GM18519 (cell line): ENCODE results near the gene RSU1.

Experiments
- ATAC-seq: cut with Tn5 transposase; IDR thresholded peaks from one replicate; pipeline ENCODE4 v1.9.1; 2021; ENCODE audit warnings: mild to moderate bottlenecking, moderate library complexity; ENCODE audit not compliant: unreplicated experiment, low FRiP score

Gene RSU1

GRCh38 chr10:16822726-16823360 is 5.6 kb upstream of the RSU1 start:
- no peak for ATAC-seq

- no peak for ATAC-seq
Measured at GRCh38 chr10:16822027-16822426, 4.8 kb upstream of the RSU1 start.

GRCh38 chr10:16820421-16820820 is 3.2 kb upstream of the RSU1 start:
- no peak for ATAC-seq

- ATAC-seq, result no peak
Measured at GRCh38 chr10:16820018-16820417, 2.8 kb upstream of the RSU1 start.

GRCh38 chr10:16819436-16819835 is 2.2 kb upstream of the RSU1 start:
- ATAC-seq, result no peak

DNA sequence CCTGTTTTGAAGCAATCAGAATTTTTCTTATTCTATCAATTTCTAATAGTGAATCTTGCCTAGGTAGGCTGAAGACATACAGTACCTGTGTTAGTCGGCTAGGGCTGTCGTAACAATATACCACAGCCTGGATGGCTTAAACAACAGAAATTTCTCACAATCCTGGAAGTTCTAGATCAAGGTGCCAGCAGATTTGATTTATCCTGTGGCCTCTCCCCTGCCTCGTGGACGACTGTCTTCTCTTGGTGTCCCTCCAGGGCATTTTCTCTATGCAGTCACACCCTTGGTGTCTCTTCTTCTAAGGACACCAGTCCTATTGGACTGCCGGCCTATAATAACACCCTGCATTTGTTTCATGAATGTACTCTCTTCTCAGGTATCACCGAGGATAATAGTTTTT is 1.8 kb upstream of the RSU1 start:
- ATAC-seq, result no peak

GRCh38 chr10:16816830-16817124 is 447 bp downstream of the RSU1 start:
- ATAC-seq, result no peak

DNA sequence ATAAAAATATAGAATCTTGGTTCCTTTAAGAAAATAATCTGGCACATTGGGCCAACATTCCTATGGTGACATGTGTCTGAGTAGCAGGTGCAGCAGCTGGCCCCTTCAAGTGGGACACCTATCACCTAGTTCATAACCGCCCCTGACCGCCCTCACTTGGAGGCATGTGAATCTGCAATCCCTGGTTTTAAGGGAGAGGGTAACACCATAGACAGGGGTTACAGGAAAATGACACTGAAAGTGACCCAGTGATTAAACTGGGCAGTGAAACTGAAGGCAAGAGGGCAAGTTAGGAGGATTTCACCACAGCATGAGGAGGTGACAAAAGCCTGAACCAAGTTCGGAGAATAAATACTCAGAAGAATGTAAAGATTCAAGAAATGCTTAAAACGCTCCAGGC is 1.1 kb downstream of the RSU1 start:
- no peak for ATAC-seq

DNA sequence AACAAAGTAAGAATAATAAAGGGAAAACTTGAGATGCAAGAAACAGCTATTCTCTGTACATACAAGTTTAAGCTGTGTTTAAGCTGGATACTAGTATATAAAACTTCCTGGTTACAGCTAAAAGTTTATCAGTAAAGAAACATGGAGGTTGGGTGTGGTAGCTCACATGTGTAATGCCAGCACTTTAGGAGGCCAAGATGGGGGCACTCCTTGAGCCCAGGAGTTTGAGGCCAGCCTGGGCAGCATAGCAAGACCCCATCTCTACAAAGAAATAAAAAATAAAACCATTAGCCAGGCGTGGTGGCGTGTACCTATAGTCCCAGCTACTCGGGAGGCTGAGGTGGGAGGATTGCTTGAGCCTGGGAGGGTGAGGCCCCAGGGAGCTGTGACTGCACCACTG is 3.2 kb downstream of the RSU1 start:
- ATAC-seq, result no peak

DNA sequence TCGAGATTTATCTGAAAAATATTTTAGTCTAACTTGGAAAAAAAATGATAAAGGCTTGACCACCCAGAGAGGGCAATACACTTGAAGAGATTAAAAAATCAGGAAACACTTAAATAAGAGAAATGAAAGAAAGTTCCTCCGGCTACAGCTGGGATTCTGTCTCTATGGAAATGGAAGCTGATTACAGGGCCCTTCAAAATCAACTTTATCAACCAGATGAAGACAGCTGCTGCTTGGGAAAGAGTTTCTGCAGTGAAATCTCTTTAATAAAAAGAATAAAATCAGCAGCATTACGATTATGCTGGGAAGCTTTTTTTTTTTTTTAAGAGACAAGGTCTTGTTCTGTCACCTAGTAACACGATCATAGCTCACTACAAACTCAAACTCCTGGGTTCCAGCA is 4.5 kb downstream of the RSU1 start:
- ATAC-seq, result no peak

GRCh38 chr10:16811765-16812164 is 5.5 kb downstream of the RSU1 start:
- no peak for ATAC-seq

DNA sequence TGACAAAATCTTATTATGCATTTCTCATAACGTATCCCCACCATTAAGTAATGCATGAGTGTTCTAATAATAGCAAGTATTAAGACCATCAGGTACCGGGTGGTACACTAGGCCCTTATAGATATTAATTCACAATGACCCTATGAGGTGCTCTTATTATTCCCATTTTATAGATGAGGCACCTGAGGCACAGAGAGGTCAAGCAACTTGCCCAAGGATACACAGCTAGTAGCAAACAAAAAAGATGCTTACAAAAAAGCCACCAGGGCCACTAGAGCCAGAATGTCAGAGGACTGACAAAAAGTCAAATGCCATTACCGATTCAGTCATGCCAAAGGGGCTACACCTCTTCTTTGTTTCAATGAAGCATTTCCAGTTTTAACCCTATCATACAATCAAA is 5.9 kb downstream of the RSU1 start:
- ATAC-seq, result no peak

DNA sequence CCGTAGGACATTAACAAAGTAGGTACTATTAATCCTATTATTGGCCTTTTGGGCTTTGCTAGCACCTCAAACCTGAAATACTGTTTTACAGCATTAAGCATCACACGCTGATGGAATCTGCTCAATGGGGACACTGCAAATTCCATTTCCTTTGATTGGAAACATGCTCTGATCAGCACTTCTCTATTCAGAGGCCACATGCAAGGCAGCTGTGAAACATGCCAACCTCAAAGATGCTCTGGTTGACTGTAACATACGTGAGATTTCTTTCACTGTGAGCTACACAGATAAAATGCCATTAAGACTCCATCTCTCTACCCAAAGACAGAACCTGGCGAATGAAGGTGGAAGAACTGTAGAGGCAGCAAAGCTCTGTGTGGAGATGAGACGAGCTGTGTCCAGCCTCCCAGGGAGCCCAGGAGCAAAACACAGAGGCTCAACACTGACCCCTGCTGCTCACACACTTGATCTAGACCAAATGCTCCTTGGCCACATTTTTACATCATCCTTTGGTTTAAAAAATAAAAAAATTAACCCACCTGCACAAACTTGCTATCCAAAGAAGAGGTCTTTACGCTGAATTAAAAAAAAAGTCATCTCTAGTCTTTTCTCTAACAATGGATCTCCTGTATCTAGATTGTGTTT is 8.0 kb downstream of the RSU1 start:
- ATAC-seq, result peak; percentile 84

DNA sequence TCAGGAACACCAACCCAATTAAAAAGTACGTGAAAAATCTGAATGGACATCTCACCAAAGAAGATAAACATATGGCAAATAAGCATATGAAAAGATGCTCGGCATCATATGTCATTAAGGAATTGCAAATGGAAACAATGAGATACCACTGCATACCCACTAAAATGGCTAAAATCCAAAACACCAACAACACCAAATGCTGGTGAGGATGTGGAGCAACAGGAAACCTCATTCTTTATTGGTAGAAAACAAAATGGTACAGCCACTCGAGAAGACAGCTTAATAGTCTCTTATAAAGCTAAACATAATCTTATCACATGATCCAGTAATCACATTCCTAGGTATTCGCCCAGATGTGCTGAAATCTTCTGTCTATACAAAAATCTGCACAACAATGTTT is 13.1 kb downstream of the RSU1 start:
- no peak for ATAC-seq

DNA sequence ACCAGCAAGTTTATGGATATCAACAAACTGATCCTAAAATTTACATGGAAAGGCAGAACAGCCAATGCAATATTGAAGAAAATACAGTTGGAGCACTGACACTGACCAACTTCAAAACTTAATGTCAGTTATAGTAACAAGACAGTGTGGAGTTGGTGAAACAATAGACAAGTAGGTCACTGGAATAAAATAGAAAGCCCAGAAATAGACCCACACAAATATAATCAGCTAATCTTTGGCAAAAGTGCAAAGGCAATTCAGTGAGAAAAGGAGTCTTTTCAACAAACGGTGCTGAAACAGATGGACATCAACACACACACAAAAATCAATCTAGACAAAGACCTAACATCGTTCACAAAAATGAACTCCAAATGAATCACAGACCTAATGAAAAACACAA is 13.8 kb downstream of the RSU1 start:
- no peak for ATAC-seq

- peak; percentile 54 for ATAC-seq
Measured at GRCh38 chr10:16799621-16800020, 17.6 kb downstream of the RSU1 start.

DNA sequence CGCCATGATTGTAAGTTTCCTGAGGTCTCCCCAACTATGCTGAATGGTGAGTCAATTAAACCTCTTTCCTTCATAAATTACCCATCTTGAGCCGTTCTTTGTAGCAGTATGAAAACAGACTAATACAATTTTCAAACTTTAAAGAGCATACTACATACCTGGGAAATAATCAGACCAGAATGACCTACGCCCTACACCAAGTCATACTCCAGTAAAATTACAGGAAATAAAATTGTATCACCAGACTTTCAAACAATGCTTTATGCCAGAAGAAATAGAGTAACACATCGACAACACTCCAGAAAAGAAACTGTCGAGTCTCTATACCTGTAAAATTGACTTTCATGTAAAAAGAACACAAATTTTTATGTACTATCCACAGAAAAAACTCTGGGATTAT is 18.7 kb downstream of the RSU1 start:
- ATAC-seq, result no peak

- ATAC-seq, result no peak
Measured at GRCh38 chr10:16795410-16796073, 21.7 kb downstream of the RSU1 start.

GRCh38 chr10:16794005-16794404 is 23.2 kb downstream of the RSU1 start:
- no peak for ATAC-seq

DNA sequence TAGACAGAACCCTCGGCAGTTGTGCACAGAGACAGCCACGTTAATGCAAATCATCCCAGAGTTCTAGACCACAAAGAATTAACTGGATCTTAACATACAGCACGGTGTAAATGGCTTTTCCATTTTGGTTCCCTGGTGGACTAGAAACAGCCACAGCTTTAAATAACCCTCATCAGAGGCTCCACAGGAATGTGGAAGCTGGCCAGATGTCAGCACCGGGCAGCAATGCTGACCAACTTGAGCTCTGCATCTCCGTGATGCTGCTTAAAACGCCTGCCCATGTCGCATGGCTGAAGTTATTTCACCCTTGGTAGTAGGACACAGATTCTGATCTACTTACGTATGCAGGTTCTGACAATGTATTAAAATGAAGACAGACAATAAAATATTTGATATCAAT is 24.5 kb downstream of the RSU1 start:
- ATAC-seq, result no peak

GRCh38 chr10:16789765-16790164 is 27.5 kb downstream of the RSU1 start:
- no peak for ATAC-seq

DNA sequence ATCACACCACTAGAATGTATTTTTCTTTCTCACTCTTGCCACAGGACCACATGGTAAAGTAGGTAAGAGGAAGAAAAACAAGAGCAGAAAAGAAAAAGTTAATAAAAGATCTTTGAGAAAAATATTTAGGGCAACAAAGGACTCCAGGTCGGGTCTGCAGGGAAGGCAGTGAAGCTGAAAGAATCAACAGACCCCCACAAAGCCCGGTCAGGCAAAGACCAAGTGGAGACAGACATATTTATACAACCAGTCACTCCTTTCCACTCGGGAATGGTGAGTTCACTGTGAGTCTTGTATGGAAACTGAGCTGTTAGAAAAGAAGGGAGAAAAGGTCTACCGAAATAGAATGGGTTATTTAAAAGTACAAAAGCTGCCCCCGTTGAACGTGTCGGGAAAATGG is 28.0 kb downstream of the RSU1 start:
- no peak for ATAC-seq
